Measurements from ENCODE around the gene C4orf50. TPM values are rescaled to one million over a fixed set of nuclear protein-coding genes. Genes with fewer than 3 reads are reported as not detected.

C4orf50 gene
- total and polyA plus RNA-seq, 2 donors (not counting 1 experiment from before 2014, with no cell fraction given) = 0.02 TPM; not detected in 1

DNA sequence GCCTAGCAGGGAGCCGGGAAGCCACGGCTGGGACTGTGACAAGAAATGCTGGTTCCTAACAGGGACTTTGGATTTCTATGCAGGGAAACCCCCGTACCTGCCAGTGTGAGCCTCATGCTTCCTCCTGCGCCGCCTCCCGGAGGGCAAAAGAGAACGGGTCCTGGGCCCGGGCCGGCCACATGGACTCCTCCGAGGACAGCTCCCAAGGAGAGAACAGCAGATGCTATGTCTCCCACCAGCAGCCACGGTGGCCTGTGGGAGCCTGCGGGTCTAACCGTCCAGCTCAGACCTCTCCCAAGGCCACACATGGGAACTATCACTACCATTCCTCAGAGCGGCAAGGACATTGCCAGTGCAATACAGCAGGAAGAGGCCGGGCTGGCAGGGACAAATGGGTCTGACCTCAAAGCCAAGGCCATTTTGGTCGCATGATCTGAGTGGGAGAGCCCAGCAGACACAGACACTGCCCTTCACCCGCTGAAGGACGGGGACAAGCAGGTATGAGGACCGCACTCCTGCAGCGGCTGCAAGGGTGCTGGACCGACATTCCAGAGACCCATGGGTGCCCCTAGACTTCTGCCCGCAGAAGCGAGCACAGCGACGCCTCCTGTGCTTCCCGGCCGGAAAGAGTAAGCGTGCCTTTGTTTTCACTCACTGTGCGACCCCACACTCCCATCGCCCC, 4.5 kb upstream of the C4orf50 start:
- H3K27me3 Mint-ChIP-seq = peaks cover 10% of the 10 kb centered on the region
- Histone ChIP-seq H3K9ac (ENCODE audit: low read length) (no peak overlapping the region), H3K9me3 (ENCODE audit: control extremely low read depth in 1 of 3, control insufficient read depth in 2 of 3, insufficient read depth in 1 of 3, low read length in 2 of 3) (peaks cover 0 to 10% (median 0%) of the 10 kb centered on the region in 3 donors), H3K36me3 (replicated peaks in 1 of 2; ENCODE audit: control extremely low read depth in 1 of 2, control insufficient read depth in 1 of 2, extremely low read depth in 1 of 2, insufficient read depth in 2 of 2, low read length in 1 of 2) (no peaks in the 10 kb centered on the region), H3K27me3 (replicated peaks in 1 of 4; ENCODE audit: control extremely low read depth in 1 of 4, control insufficient read depth in 3 of 4, insufficient read depth in 4 of 4, low read length in 3 of 4) (peaks cover 0 to 6% (median 0%) of the 10 kb centered on the region in 4 experiments), H3K4me3 (ENCODE audit: control extremely low read depth in 1 of 5, extremely low read depth in 1 of 5, insufficient read depth in 1 of 5, low read depth in 2 of 5, low read length in 4 of 5) (no peak overlapping the region), H3K27ac (ENCODE audit: low read length in 2 of 2) (no peak overlapping the region), H2AFZ (ENCODE audit: insufficient read depth, low read depth, low read length, poor library complexity, severe bottlenecking) (no peak overlapping the region), H3K4me1 (ENCODE audit: control insufficient read depth in 2 of 2, insufficient read depth in 2 of 2, low read length in 2 of 2) (no peaks in the 10 kb centered on the region), H3K4me2 (replicated peaks; ENCODE audit: low read depth, low read length, poor library complexity, severe bottlenecking) (no peak overlapping the region), H4K20me1 (ENCODE audit: control insufficient read depth, insufficient read depth, low read length, poor library complexity, severe bottlenecking) (no peaks in the 10 kb centered on the region), H3K79me2 (ENCODE audit: control insufficient read depth, insufficient read depth, low read length) (no peaks in the 10 kb centered on the region)
- ChIA-PET POLR2A (no interaction called here), CTCF (no interaction called here)
- WGBS (ENCODE audit: insufficient coverage) = 93% methylated on average over 30 of the region's 30 CpGs
- no peak overlapping the region for H3K4me3 Mint-ChIP-seq
- intact Hi-C loops (cut with micrococcal nuclease) = no loop called here
- no peak for DNase-seq
- H3K27ac Mint-ChIP-seq = no peak overlapping the region
- TF ChIP-seq EZH2 (IDR thresholded peaks at IDR 0.05; ENCODE audit: borderline replicate concordance, insufficient read depth, low read depth, low read length, poor library complexity, severe bottlenecking) (no peak), CTCF (IDR thresholded peaks at IDR 0.05) (no peak)
- ATAC-seq (ENCODE audit: low read depth) = no peak
- H3K4me1 Mint-ChIP-seq = no peaks in the 10 kb centered on the region
- no peaks in the 10 kb centered on the region for H3K9me3 Mint-ChIP-seq (ENCODE audit: insufficient read depth)

GRCh38 chr4:6021831-6022606, 3.8 kb upstream of the C4orf50 start:
- POLR2A ChIA-PET = no interaction called here
- Mint-ChIP-seq H3K9me3 (ENCODE audit: insufficient read depth) (no peaks in the 10 kb centered on the region), H3K27ac (no peak overlapping the region), H3K4me1 (no peaks in the 10 kb centered on the region), H3K4me3 (no peak overlapping the region), H3K27me3 (peaks cover 10% of the 10 kb centered on the region)
- DNase-seq (no peak), ATAC-seq (ENCODE audit: low read depth) (no peak)
- Histone ChIP-seq H3K36me3 (replicated peaks in 1 of 2; ENCODE audit: control extremely low read depth in 1 of 2, control insufficient read depth in 1 of 2, extremely low read depth in 1 of 2, insufficient read depth in 2 of 2, low read length in 1 of 2) (no peaks in the 10 kb centered on the region), H2AFZ (ENCODE audit: insufficient read depth, low read depth, low read length, poor library complexity, severe bottlenecking) (no peak overlapping the region), H3K79me2 (ENCODE audit: control insufficient read depth, insufficient read depth, low read length) (no peaks in the 10 kb centered on the region), H3K4me2 (replicated peaks; ENCODE audit: low read depth, low read length, poor library complexity, severe bottlenecking) (no peak overlapping the region), H3K4me1 (ENCODE audit: control insufficient read depth in 2 of 2, insufficient read depth in 2 of 2, low read length in 2 of 2) (no peaks in the 10 kb centered on the region), H3K4me3 (ENCODE audit: control extremely low read depth in 1 of 5, extremely low read depth in 1 of 5, insufficient read depth in 1 of 5, low read depth in 2 of 5, low read length in 4 of 5) (no peak overlapping the region), H3K9ac (ENCODE audit: low read length) (no peak overlapping the region), H3K9me3 (ENCODE audit: control extremely low read depth in 1 of 3, control insufficient read depth in 2 of 3, insufficient read depth in 1 of 3, low read length in 2 of 3) (peaks cover 0 to 10% (median 0%) of the 10 kb centered on the region in 3 donors), H4K20me1 (ENCODE audit: control insufficient read depth, insufficient read depth, low read length, poor library complexity, severe bottlenecking) (no peaks in the 10 kb centered on the region), H3K27ac (ENCODE audit: low read length in 2 of 2) (no peak overlapping the region), H3K27me3 (replicated peaks in 1 of 4; ENCODE audit: control extremely low read depth in 1 of 4, control insufficient read depth in 3 of 4, insufficient read depth in 4 of 4, low read length in 3 of 4) (peaks cover 0 to 6% (median 0%) of the 10 kb centered on the region in 4 experiments)
- CTCF ChIA-PET = no interaction called here
- intact Hi-C loops (cut with micrococcal nuclease) = no loop called here
- 87% methylated on average over 17 of the region's 20 CpGs for WGBS (ENCODE audit: insufficient coverage)
- TF ChIP-seq CTCF (IDR thresholded peaks at IDR 0.05) = no peak
- TF ChIP-seq EZH2 (IDR thresholded peaks at IDR 0.05; ENCODE audit: borderline replicate concordance, insufficient read depth, low read depth, low read length, poor library complexity, severe bottlenecking) = no peak
